Middle frontal gyrus (tissue), 1 donor: ENCODE measurements around the gene AXIN1.
"Not testable (repeated sequence)": the region's sequence is repeated elsewhere in the genome, so short reads cannot be mapped to it uniquely, and the experiment has no call there.

Experiments used
- DNase-seq: peaks from one replicate; pipeline ENCODE4 v3.0.0-alpha.2; 2015; ENCODE audit warnings: low spot score; ENCODE audit errors: extremely low spot score

The AXIN1 gene

GRCh38 chr16:354971-355461 lies 2.5 kb upstream of the AXIN1 start:
- no peak for DNase-seq

- DNase-seq = no peak
These were observed 1.9 kb upstream of the AXIN1 start for GRCh38 chr16:354291-354881.

- DNase-seq = no peak
These were observed 1.1 kb upstream of the AXIN1 start for GRCh38 chr16:353404-354290.

DNA sequence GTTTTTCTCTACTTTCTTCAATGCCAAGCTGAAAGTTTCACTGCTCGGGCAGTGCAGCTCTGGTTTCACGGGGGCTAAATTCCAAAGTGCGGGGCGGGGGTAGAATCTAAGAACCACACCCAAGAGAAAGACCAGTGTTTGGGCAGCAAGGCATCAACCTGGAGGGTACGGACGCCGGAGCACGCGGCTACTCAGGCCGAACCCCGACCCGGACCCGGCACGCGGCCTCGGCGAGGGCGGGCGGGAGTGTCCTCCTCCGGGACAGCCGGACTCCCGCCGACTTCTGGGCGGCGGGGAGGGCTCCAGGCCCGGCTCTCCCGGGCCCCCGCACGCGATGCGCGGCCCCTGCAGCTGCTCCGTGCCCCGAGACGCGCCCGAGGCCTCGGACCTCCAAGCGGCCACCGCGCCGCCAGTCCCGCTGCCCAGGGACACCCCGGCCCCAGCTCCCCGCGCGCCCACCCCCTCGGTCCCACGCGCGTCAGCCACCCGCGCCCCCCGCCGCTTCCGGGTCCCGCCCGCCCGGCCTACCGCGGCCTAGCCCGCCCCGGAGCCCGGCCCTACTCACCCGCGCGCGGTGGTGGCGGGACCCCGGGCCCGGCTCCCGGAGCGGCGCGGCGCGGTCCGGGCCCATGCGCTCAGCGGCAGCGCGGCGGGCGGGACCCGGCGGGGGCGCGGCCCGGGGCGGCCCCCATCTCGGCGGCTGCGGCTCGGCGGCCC lies 561 bp downstream of the AXIN1 start:
- no peak for DNase-seq

GRCh38 chr16:350203-350602 lies 2.3 kb downstream of the AXIN1 start:
- DNase-seq = no peak

- no peak for DNase-seq
These were observed 3.3 kb downstream of the AXIN1 start for GRCh38 chr16:349211-349610.

GRCh38 chr16:348495-348894 lies 4.0 kb downstream of the AXIN1 start:
- DNase-seq = not testable (repeated sequence)

DNA sequence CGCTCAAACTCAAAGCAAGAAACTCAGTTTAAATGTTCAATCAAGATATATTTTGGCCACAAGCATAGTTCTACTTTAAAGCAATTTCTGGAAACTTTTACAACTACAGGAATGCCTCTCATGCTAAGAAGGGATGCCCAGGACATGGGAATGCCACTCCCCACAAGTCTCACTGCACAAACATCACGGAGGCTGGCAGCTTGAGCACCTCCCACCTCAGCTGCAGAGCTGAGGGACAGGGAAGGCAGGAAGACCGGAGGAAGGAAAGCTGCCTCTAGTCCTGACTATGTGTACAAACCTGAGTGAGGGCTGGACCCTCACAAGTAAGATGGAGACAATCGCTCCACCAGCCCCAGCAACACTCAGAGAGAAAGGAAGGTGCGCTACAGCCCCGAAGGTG lies 5.3 kb downstream of the AXIN1 start:
- no peak for DNase-seq

- DNase-seq = no peak
These were observed 5.9 kb downstream of the AXIN1 start for GRCh38 chr16:346587-346986.

DNA sequence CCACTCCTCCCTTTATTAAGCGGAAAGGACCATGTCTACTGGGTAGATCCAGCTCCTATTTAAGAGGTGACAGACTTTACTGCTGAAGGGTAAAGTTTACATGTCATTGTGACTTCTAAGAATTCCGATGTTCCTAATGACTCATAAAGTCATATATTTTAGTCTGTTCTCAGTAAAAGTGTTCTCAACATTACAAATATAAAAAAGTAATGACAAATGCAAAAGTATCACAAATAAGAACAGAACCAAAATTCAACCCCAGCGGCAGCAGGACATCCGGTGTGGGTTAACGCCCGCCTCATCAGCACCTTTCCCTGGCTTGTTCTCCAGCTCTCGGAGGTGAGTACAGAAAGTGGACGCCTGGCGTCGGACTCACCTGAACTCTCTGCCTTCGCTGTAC lies 6.8 kb downstream of the AXIN1 start:
- no peak for DNase-seq

GRCh38 chr16:342455-343213 lies 9.9 kb downstream of the AXIN1 start:
- DNase-seq = no peak

GRCh38 chr16:341974-342336 lies 10.6 kb downstream of the AXIN1 start:
- not testable (repeated sequence) for DNase-seq

DNA sequence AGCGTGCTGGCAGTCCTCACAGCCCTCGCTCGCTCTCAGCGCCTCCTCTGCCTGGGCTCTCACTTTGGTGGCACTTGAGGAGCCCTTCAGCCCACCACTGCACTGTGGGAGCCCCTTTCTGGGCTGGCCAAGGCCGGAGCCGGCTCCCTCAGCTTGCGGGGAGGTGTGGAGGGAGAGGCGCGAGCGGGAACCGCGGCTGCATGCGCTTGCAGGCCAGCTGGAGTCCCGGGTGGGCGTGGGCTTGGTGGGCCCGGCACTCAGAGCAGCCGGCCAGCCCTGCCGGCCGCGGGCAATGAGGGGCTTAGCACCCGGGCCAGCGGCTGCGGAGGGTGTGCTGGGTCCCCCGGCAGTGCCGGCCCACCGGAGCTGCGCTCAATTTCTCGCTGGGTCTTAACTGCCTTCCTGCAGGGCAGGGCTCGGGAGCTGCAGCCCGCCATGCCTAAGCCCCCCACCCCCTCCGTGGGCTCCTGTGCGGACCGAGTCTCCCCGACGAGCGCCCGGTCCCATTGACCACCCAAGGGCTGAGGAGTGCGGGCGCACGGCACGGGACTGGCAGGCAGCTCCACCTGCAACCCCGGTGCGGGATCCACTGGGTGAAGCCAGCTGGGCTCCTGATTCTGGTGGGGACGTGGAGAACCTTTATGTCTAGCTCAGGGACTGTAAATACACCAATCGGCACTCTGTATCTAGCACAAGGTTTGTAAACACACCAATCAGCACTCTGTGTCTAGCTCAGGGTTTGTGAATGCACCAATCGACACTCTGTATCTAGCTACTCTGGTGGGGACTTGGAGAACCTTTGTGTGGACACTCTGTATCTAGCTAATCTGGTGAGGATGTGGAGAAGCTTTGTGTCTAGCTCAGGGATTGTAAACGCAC lies 11.2 kb downstream of the AXIN1 start:
- not testable (repeated sequence) for DNase-seq

DNA sequence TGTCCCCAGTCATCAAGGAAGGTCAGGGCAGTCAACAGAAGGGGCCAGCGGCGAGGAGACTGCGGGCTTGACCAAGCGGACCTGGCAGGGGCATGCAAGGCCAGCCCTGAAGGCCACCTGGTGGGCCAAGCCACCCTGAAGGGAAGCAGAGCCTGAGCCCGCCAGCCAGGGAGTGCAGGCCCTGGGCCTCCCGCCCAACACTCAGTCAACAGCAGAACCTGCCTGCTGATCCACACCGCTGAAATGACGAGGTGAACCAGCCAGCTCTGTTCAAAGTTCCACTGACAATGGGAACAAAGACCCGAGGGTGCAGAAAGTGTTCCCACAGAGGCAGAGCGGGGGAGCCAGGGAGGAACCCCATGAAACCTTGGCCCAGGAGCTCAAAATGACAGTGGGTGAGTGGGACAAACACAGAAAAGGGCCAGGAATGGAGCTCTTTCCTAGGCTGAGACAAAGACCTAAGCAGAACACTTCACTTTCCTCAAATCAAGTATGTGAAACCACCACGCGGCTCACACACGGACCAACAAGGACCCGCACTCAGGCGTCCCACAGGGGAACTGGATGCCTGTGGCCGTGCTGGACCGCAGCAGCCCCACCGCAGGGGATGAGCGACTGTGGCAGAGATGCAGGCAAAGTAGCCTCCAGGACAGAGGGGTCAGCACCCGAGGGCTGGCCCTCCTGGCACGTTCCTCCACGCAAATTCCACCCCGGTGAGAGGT lies 12.0 kb downstream of the AXIN1 start:
- no peak for DNase-seq

- no peak for DNase-seq
These were observed 12.8 kb downstream of the AXIN1 start for GRCh38 chr16:339680-340079.

- DNase-seq = no peak
These were observed 14.4 kb downstream of the AXIN1 start for GRCh38 chr16:337975-338575.

GRCh38 chr16:337437-337836 lies 15.1 kb downstream of the AXIN1 start:
- no peak for DNase-seq

DNA sequence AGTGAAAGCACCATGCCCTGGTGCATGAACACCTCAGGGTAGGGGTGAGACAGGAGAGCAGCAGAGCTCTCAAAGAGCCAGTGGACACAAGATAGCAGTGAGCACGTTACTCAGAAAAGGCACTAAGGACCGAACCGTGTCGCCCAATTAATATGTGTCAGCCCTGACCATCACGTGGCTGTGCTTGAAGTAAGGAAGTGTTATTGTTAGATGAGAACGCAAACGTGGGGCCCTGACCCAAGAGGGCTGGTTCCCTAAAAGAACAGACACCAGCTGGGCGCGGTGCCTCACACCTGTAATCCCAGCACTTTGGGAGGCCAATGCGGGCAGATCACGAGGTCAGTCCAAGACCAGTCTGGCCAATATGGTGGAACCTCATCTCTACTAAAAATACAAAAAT lies 16.3 kb downstream of the AXIN1 start:
- no peak for DNase-seq

- DNase-seq = not testable (repeated sequence)
These were observed 17.5 kb downstream of the AXIN1 start for GRCh38 chr16:334861-335632.
